H7 (cell line): ENCODE data around the gene F11R. TPM values are rescaled to one million over a fixed set of nuclear protein-coding genes. Genes with fewer than 3 reads are reported as not detected.
"Not testable (repeated sequence)": the region's sequence is repeated elsewhere in the genome, so short reads cannot be mapped to it uniquely, and the experiment has no call there.

ENCODE experiments used
- DNase-seq: peaks from one replicate; pipeline ENCODE4 v3.0.0; 2012
- H3K27me3 ChIP-seq: 2 replicates; pipeline ENCODE4 v1.6.0; 2011; ENCODE audit warnings: mild to moderate bottlenecking, low read length; ENCODE audit not compliant: control insufficient read depth, insufficient read depth
- H3K36me3 ChIP-seq: replicated peaks from 2 replicates; pipeline ENCODE4 v1.5.1; 2011; ENCODE audit warnings: low read length; ENCODE audit not compliant: control insufficient read depth, insufficient read depth
- H3K4me3 ChIP-seq: 2 replicates; pipeline ENCODE4 v1.5.1; 2011; ENCODE audit warnings: low read depth, mild to moderate bottlenecking, control low read depth, low read length, moderate library complexity; ENCODE audit not compliant: insufficient read depth
- total RNA-seq: library from RNA; depleted of rRNA; stranded (reverse); fragments of >200 nt; shearing (Covaris generic); gene quantifications from 2 replicates; pipeline ENCODE4 v1.2.3, GENCODE V29; 2014; rRNA removed

F11R gene
- 211 and 255 TPM in 2 replicates for total RNA-seq

DNA sequence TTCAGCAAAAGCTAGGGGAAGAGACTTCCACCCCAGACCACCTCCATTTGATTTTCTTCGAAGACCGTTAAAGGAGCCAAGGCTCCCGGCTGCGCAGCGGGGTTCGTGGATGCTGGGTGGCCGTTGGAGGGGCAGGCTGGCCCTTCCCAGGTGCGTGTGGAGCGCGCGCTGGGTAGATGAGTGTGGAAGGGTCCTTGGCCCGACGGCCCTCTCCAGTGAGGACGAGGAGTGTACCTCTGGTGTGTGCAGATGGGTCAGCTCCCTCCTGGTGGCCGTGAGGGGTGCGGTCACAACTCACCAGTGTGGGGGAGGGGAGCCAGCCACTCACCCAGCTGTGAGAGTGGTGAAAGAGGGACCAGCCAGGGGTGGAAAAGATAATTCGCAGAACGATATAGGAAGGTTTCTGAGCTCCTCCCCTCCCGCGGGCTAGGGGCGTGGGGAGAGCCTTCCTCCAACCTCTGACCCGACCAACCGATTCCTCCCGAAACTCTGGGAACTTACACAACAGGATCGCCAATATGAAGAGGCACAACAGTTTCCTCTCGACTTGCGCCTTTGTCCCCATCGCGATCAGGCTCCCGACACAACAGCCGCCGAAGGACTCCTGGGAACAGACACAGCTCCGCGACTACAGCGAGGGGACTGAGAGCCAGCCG is at the start of gene F11R:
TSS of gene F11R (minus strand) at position 644 of the 656 bp plus-strand sequence. CDS start at position 565, 79 bp downstream.
- Histone ChIP-seq H3K36me3 (peaks cover 3% of the 10 kb centered on the region), H3K4me3 (peak within 1 kb of the TSS; percentile 88), H3K27me3 (no peaks in the 10 kb centered on the region; the same call in 1 of the 2 replicates)
- peak; percentile 84 for DNase-seq

DNA sequence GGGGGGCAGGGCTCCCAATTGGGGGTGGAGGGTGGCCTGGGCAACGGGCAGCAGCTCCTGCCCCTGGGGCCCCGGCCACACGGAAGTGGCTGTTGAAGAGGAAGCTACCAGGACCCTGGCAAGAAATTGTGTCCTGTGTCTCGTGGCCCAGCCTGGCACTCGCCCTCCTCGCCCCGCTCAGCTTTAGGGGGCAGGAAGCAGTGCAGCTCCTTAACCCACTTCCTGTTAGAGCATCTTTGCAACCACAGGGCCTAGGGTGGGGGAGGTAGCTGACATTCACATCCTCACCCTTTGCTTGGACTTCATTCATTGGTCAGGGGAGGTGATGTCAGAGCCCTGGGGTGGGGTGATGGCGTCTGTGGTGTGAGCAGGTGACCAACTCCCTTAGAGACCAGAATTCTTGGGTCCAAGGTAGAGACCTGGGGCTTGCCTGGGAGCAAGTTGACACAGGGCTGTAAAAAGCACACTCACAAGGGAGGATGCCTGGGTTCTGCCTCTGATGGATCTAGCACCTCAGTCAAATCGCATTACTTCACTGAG is 48.8 kb upstream of the F11R start, which contains the start of gene ARHGAP30:
TSS of gene ARHGAP30 (minus strand) at position 161 of the 540 bp plus-strand sequence. CDS start 267 bp downstream, outside the sequence.
- DNase-seq: no peak
- no peaks in the 10 kb centered on the region; the same call in 1 of the 2 replicates for H3K27me3 ChIP-seq
- no peaks in the 10 kb centered on the region for H3K36me3 ChIP-seq
- no peak within 1 kb of the TSS for H3K4me3 ChIP-seq

DNA sequence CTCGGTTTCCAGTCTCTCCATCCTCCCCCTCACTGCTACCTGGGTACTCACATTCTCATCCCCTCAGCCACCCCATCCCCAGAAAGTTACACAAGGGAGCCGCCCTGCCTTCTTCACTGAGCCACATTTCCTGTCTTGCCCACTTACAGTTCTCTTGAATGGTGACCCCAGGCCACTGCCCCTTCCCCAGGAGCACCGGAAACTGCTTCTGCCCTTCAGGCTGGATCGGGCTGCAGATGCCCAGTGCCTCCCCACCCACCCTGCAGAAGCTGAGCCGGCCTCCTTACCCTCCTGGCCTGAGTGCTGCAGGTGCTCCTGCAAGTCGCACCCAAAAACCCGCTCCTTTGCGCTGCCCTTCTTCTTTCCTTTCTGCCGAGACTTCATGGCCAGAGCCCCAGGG is 48.3 kb upstream of the F11R start:
- no peak for DNase-seq
- H3K27me3 ChIP-seq: no peaks in the 10 kb centered on the region; the same call in 1 of the 2 replicates
- no peaks in the 10 kb centered on the region for H3K36me3 ChIP-seq
- H3K4me3 ChIP-seq: no peak overlapping the region

DNA sequence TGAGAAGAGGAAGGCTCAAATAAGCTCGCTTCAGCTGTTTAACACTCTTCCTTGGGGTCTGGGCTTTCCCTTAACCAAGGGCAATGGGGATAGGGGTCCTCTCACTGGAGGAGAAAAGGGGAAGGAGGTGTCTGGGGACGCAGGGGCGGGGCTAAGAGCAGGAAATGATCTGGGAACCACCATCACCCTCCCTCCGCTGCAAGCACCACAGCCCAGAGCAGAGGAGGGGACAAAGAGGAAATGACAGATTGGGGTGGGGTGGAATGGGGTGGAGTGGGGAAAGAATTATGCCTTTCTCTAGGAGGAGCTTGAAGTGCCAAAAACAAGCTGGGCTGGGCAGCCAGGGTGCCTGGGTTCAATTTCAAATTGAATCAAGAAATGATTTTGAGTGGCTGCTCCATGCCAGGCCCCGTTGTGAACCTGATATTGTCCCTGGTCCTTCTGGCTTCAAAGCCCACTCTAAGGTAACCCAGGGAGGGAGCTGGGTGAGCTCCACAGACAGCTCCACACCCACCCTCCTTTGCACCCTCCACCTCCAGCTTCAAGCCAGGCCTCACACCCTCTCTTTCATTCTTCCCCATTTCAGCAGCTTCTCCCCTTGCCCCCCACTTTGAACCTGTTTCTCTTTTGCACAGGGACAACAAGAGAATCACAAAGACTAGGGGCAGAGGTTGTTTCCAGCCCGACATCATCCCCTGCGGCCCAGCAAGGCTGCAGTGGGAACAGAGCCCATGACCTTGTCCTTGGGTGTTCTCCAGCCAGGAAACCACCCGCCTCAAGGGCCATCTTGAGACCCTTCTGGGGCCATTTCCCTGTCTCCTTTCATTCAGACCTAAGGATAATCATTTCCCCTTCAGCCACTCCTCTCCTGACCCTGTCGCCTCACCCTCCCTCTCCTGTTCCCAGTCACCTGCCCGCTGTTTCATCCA is 47.6 kb upstream of the F11R start:
- DNase-seq: no peak

DNA sequence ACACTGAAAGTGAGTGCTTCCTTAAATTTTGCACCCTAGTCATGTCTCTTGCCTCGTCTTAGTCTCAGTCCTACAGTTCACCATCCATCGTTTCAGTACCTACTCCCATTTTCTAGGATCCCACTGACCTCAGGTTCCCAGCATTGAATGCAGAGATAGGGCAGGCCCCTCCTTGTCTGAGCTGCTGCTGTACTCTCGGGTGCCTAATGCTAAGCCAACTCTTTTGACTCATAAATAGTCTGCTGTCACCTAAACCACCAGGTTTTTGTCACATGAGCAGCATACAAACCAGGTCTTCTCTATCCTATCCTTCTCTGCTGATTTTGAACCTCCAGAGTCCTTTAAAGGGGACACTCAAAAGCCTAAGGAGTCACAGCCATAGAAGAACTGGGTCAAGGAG is 45.7 kb upstream of the F11R start:
- Histone ChIP-seq H3K27me3 (no peaks in the 10 kb centered on the region; the same call in 1 of the 2 replicates), H3K4me3 (no peak overlapping the region), H3K36me3 (no peaks in the 10 kb centered on the region)
- no peak for DNase-seq

More for the DNA sequence above, 47.6 kb upstream of the F11R start:
- H3K36me3 ChIP-seq: no peaks in the 10 kb centered on the region
- H3K27me3 ChIP-seq: no peaks in the 10 kb centered on the region; the same call in 1 of the 2 replicates
- no peak overlapping the region for H3K4me3 ChIP-seq

DNA sequence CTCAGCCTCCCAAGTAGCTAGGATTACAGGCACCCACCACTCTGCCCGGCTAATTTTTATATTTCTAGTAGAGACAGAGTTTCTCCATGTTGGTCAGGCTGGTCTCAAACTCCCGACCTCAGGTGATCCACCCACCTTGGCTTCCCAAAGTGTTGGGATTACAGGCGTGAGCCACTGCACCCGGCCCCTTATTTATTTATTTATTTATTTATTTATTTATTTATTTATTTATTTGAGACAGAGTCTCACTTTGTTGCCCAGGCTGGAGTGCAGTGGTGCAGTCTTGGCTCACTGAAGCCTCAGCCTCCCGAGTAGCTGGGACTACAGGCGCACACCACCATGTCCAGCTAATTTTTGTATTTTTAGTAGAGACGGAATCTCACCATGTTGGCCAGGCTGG is 44.7 kb upstream of the F11R start:
- H3K27me3 ChIP-seq, H3K4me3 ChIP-seq, H3K36me3 ChIP-seq, DNase-seq: not testable (repeated sequence)

DNA sequence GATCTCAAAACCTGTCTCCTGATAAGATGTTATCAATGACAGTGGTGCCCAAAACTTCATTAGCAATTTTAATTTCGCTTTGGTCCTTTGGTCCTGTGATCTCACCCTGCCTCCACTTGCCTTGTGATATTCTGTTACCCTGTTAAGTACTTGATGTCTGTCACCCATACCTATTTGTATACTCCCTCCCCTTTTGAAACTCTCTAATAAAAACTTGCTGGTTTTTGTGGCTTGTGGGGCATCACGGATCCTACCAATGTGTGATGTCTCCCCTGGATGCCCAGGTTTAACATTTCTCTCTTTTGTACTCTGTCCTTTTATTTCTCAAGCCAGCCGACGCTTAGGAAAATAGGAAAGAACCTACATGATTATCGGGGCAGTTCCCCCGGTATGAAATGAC is 43.0 kb upstream of the F11R start:
- DNase-seq, H3K27me3 ChIP-seq, H3K36me3 ChIP-seq, H3K4me3 ChIP-seq: not testable (repeated sequence)

DNA sequence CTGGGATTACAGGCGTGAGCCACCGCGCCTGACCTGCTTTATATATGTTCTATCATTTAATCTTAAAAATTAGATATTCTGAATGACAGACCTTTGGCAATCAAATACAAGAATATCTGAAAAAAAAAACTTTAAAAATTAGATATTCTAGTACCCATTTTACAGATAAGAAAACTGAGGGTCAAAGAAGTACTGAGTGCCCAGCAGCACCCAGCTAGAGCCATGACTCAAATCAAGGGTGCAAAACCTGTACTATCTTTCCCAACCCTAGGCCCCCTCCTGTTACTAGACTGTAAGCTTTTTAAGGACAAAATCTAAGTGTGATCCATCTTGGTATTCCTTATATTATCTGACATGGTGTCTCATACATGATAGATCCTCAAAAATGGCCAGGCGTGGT is 40.5 kb upstream of the F11R start:
- H3K27me3 ChIP-seq: no peaks in the 10 kb centered on the region
- no peak overlapping the region for H3K4me3 ChIP-seq
- DNase-seq: no peak
- no peaks in the 10 kb centered on the region for H3K36me3 ChIP-seq

DNA sequence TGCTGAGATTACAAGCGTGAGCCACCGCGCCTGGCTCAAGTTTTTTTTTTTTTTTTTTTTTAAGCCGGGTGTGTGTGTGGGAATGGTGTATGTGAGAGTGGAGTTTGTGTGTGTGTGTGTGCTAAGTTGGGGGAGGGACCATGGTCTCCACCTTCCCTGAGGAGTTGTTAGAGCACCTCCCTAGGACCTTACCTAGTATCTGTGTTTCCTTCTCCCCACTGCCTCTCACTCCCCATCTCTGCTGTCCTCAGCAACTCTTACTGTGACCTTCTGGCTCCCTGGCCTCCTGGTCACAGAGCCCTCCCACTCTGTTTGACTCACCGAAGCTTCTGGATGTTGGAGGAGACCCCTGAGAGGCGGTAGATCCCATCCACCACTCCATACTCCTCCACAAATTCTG is 38.3 kb upstream of the F11R start:
- no peak overlapping the region for H3K4me3 ChIP-seq
- DNase-seq: no peak
- no peaks in the 10 kb centered on the region for H3K36me3 ChIP-seq
- H3K27me3 ChIP-seq: no peaks in the 10 kb centered on the region; the same call in 1 of the 2 replicates

DNA sequence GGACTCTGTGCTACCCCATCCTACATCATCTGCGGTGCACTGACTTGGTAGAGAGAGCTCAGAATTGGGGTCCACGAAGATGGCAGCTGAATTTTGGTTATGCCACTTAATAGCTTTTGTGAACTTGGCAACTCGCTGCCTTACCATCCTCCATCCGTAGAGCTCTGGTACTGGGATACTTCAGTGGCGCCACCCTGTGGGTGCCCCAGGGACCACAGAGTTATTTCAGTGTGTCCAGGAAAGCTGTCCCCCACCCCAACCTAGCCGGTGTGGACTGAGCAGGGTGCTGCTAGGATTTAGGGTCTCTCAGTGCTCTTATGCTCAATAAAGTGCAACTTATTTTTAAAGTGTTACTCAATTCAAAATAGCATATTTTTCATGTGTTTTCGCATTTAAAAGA is 33.9 kb upstream of the F11R start:
- no peaks in the 10 kb centered on the region; the same call in 1 of the 2 replicates for H3K36me3 ChIP-seq
- no peak overlapping the region for H3K4me3 ChIP-seq
- H3K27me3 ChIP-seq: no peaks in the 10 kb centered on the region; the same call in 1 of the 2 replicates
- DNase-seq: no peak

DNA sequence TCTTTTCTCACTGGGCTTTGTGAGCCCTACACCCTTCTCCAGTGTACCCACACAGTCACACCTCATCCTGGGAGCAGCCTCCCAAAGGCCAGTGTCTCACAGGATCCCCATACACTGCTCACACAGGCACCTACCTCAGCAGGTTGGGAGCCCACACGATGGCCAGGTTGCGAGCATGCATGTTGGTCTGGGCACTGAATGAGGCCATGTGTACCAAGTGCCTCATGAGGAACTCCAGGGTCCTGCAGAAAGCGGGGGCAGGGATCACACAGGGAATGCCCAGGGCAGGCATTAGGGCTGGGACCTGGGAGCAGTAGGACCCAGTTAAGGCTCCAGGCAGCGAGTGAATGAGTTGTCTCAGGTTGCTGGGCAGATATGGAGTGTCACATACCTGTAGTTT is 33.3 kb upstream of the F11R start:
- no peak overlapping the region for H3K4me3 ChIP-seq
- no peaks in the 10 kb centered on the region; the same call in 1 of the 2 replicates for H3K36me3 ChIP-seq
- H3K27me3 ChIP-seq: no peaks in the 10 kb centered on the region; the same call in 1 of the 2 replicates
- DNase-seq: no peak

DNA sequence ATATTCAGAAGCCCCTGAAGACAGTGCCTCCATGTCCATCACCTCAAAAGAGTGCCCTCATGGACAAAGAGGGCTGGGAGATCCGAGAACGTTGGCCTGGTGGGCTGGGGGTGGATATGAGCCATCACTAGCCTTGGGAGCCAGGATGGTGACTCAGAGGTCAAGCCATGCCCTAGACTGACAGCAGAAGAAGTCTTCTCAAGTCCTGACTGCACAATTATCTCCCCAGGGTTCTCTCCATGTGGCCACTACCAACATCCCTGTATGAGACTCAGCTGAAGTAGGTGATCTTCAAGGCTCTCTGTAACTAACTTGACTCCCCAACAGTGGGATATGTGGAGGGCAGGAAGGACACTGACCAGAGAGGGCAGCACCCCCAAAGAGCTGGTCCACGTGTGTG is 31.9 kb upstream of the F11R start:
- H3K4me3 ChIP-seq: no peak overlapping the region
- DNase-seq: no peak
- H3K27me3 ChIP-seq: no peaks in the 10 kb centered on the region; the same call in 1 of the 2 replicates
- H3K36me3 ChIP-seq: no peaks in the 10 kb centered on the region; the same call in 1 of the 2 replicates

DNA sequence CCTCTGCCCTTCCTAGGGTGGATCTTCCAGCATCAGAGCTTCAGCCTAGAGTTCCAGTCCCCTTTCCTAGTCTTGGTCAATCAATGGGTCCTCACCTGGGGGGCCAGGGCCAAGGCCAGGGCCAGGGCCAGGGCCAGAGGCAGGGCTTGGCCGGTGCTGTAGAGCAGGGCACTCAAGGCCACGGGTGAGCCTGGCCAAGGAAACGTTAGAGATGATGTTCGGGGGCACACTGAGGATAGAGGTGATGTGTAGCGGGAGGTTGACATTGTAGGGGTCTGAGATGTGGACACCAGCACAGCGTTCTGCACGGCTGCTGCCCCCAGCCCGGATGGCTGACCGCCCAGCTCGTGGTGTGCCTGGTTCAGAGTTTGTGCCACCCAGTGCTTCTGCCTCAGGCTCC is 30.3 kb upstream of the F11R start:
- no peak for DNase-seq
- H3K4me3 ChIP-seq: no peak overlapping the region
- no peaks in the 10 kb centered on the region; the same call in 1 of the 2 replicates for H3K36me3 ChIP-seq
- peaks cover 2% of the 10 kb centered on the region; the same call in 1 of the 2 replicates for H3K27me3 ChIP-seq

DNA sequence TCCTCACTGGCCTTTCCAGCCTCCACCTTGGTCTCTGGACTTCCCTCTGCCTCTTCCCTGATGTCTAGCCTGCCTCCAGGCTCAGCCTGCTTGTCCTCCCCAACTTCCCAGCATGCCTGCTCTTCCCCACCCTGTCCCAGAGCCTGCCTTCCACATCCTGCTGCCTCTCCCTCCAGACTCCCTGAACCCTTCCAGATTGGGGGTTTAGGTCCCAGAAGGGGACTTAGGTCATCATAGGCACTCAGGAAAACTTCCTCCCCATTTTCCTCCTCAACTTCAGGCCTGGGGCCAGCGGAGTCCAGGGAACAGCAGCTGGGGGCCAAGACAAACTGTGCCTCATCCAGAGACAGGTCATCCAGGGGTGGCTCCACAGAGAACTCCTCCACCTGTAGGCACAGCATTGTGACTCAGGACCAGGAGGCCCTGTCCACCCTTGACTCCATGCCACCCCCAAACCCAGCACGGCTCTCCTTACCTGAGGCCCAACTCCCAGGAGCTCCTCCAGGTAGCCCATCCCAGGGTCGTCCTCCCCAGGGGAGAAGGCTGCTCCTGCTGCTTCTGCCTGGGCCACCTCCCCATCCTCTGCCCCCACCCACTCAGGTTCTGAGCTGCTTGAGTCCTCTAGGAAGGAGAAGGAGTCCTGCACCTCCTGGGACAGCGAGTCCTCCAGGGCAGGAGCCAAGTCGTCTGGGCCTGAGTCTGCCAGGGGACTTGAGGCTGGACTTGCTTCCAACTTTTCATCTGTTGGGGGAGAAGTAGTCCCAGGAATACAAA is 28.2 kb upstream of the F11R start:
- Histone ChIP-seq H3K36me3 (no peaks in the 10 kb centered on the region; the same call in 1 of the 2 replicates), H3K27me3 (peaks cover 2% of the 10 kb centered on the region; the same call in 1 of the 2 replicates), H3K4me3 (no peak overlapping the region)
- no peak for DNase-seq
